Measurements from ENCODE around the gene HOXC6.

- no peak for TF ChIP-seq CTCF (IDR thresholded peaks at IDR 0.05)
- no peak for TF ChIP-seq EP300 (IDR thresholded peaks at IDR 0.05)
- TF ChIP-seq POLR2A (IDR thresholded peaks at IDR 0.05): no peak
Measured at GRCh38 chr12:54053751-54054741, 25.8 kb downstream of the HOXC6 start, which contains the start of gene HOXC4.
